HCT116 (cell line): ENCODE data around the gene EHD1. TPM values are rescaled to one million over a fixed set of nuclear protein-coding genes. Genes with fewer than 3 reads are reported as not detected.

Source experiments
- ATAC-seq: fragments of 200-7000 bp; cut with Tn5 transposase; 2 replicates; pipeline ENCODE4 v1.9.1; 2020; ENCODE audit warnings: mild to moderate bottlenecking, moderate library complexity
- BruUV-seq: library from RNA; stranded (reverse); fragments of 400-500 nt; replicated peaks from 2 replicates; lab custom pipeline; 2021; lab: Mats Ljungman, UMichigan
- CTCF ChIA-PET: fragments of 300-600 bp; sonication (Branson Sonifier 250); formaldehyde crosslinking; loops from one replicate; lab custom pipeline; 2021; ENCODE audit warnings: antibody characterized with exemption; lab: Charles Lee
- POLR2A ChIA-PET: fragments of 300-600, 350-600 bp; sonication (Branson Sonifier 250); formaldehyde crosslinking; loops from one replicate; lab custom pipeline; 2021; ENCODE audit warnings: antibody characterized with exemption; lab: Charles Lee
- RAD21 ChIA-PET, 2 experiments: fragments of 300-600 bp; sonication (Branson Sonifier 250); formaldehyde crosslinking; loops; one replicate each; lab custom pipeline; 2023; ENCODE audit warnings: low total read pairs in 2 of 2; ENCODE audit not compliant: uncharacterized antibody in 2 of 2, unreplicated experiment in 2 of 2, low non-redundant PET in 1 of 2; lab: Charles Lee
- DNase-seq: peaks from one replicate; pipeline ENCODE4 v3.0.0-alpha.2; 2010; ENCODE audit warnings: low read depth, low spot score
- H2AFZ ChIP-seq: fragments of 200-600 bp; shearing (Covaris generic), sonication (generic); 2 replicates; pipeline ENCODE4 v1.6.1; 2017; ENCODE audit warnings: low read depth, mixed run types, mixed read lengths, antibody characterized with exemption, low read length; ENCODE audit not compliant: poor library complexity, severe bottlenecking
- H3K27ac ChIP-seq: 2 replicates; pipeline ENCODE4 v1.5.1; 2012; ENCODE audit warnings: low read depth, low read length
- H3K27me3 ChIP-seq: fragments of 200-600 bp; sonication (generic); 2 replicates; pipeline ENCODE4 v1.6.1; 2016; ENCODE audit warnings: mixed run types, low read length, mixed read lengths; ENCODE audit not compliant: insufficient read depth
- H3K36me3 ChIP-seq, 2 experiments: fragments of 200-500 bp in 1 of 2; fragments of 200-600 bp in 1 of 2; sonication (Bioruptor generic) in 1 of 2; sonication (generic) in 1 of 2; 2 replicates each; pipeline versions ENCODE4 v1.5.1 to v1.6.1; 2014 to 2016; ENCODE audit warnings: low read length in 2 of 2, inconsistent platforms in 1 of 2, mixed read lengths in 1 of 2, mixed run types in 1 of 2; ENCODE audit not compliant: insufficient read depth in 2 of 2, control insufficient read depth in 1 of 2
- H3K4me1 ChIP-seq, 2 experiments: fragments of 200-600 bp in 1 of 2; sonication (generic) in 1 of 2; 2 replicates each; pipeline versions ENCODE4 v1.5.1 to v1.6.1; 2012 to 2017; ENCODE audit warnings: low read length in 2 of 2, inconsistent platforms in 1 of 2, mild to moderate bottlenecking in 1 of 2, mixed read lengths in 1 of 2, mixed run types in 1 of 2, moderate library complexity in 1 of 2; ENCODE audit not compliant: insufficient read depth in 2 of 2, control insufficient read depth in 1 of 2
- H3K4me2 ChIP-seq: fragments of 200-600 bp; sonication (generic); 2 replicates; pipeline ENCODE4 v1.6.1; 2017; ENCODE audit warnings: mixed run types, low read length, mixed read lengths
- H3K4me3 ChIP-seq, 2 experiments: fragments of 200-600 bp in 1 of 2; sonication (generic) in 1 of 2; replicated peaks in 1 of 2; 2 replicates each; pipeline ENCODE4 v1.5.1; 2011 to 2016; ENCODE audit warnings: low read length in 2 of 2, control low read depth in 1 of 2, low read depth in 1 of 2, mild to moderate bottlenecking in 1 of 2, mixed read lengths in 1 of 2, mixed run types in 1 of 2
- H3K79me2 ChIP-seq: fragments of 200-600 bp; sonication (generic); 2 replicates; pipeline ENCODE4 v1.6.1; 2017; ENCODE audit warnings: mild to moderate bottlenecking, mixed run types, low read length, moderate library complexity, mixed read lengths; ENCODE audit not compliant: insufficient read depth
- H3K9ac ChIP-seq: fragments of 200-600 bp; sonication (generic); 2 replicates; pipeline ENCODE4 v1.6.1; 2016; ENCODE audit warnings: low read length, mixed read lengths
- H3K9me2 ChIP-seq: fragments of 200-600 bp; sonication (generic), shearing (Covaris generic); 2 replicates; pipeline ENCODE4 v1.6.1; 2017; ENCODE audit warnings: mixed run types, mild to moderate bottlenecking, moderate library complexity; ENCODE audit not compliant: insufficient read depth
- H3K9me3 ChIP-seq, 2 experiments: fragments of 200-500 bp in 1 of 2; fragments of 200-600 bp in 1 of 2; sonication (Bioruptor generic) in 1 of 2; sonication (generic) in 1 of 2; 2 replicates each; pipeline ENCODE4 v1.6.1; 2014 to 2017; ENCODE audit warnings: low read length in 2 of 2, mixed read lengths in 2 of 2, inconsistent platforms in 1 of 2, low read depth in 1 of 2, mild to moderate bottlenecking in 1 of 2, mixed run types in 1 of 2, moderate library complexity in 1 of 2; ENCODE audit not compliant: control insufficient read depth in 1 of 2, insufficient read depth in 1 of 2
- H4K20me1 ChIP-seq: fragments of 200-600 bp; sonication (generic), shearing (Covaris generic); 2 replicates; pipeline ENCODE4 v1.6.1; 2017; ENCODE audit warnings: mixed run types, mild to moderate bottlenecking, moderate library complexity; ENCODE audit not compliant: insufficient read depth
- CEBPB ChIP-seq: IDR thresholded peaks from 2 replicates; pipeline ENCODE4 v1.6.1; 2012; ENCODE audit warnings: low read depth
- FOSL1 ChIP-seq: IDR thresholded peaks from 2 replicates; pipeline ENCODE4 v1.6.1; 2012; ENCODE audit warnings: low read depth
- POLR2A ChIP-seq: IDR thresholded peaks from 2 replicates; pipeline ENCODE4 v1.7.0; 2011; ENCODE audit warnings: borderline replicate concordance; ENCODE audit not compliant: insufficient read depth, insufficient read length; ENCODE audit errors: extremely low read depth
- POLR2AphosphoS5 ChIP-seq: IDR thresholded peaks from 2 replicates; pipeline ENCODE4 v1.6.1; 2011; ENCODE audit warnings: mild to moderate bottlenecking, low read depth, low read length, moderate library complexity
- RAD21 ChIP-seq: IDR thresholded peaks from 2 replicates; pipeline ENCODE4 v1.6.1; 2012; ENCODE audit warnings: low read depth, mild to moderate bottlenecking
- SP1 ChIP-seq: IDR thresholded peaks from 2 replicates; pipeline ENCODE4 v1.6.1; 2012; ENCODE audit warnings: low read depth
- TCF7L2 ChIP-seq: IDR thresholded peaks from 2 replicates; pipeline ENCODE4 v1.7.0; 2011; ENCODE audit warnings: borderline replicate concordance, inconsistent platforms; ENCODE audit not compliant: insufficient read depth, insufficient read length; ENCODE audit errors: extremely low read depth
- ZNF274 ChIP-seq: fragments of 200-500 bp; sonication (Bioruptor generic); IDR thresholded peaks from 2 replicates; pipeline ENCODE4 v1.6.1; 2014; ENCODE audit warnings: mild to moderate bottlenecking, low read depth, low read length, inconsistent platforms
- intact Hi-C: fragments of 100-400 bp; cut with micrococcal nuclease; formaldehyde crosslinking; loops from 2 replicates; pipeline ENCODE4 v1.10.0; 2022
- total RNA-seq: library from RNA; stranded (reverse); gene quantifications from one replicate; pipeline ENCODE4 v1.2.1, GENCODE V29; 2021; ENCODE audit not compliant: unreplicated experiment
- TF ChIP-seq, protein P1 (sequence below), 3 experiments: fragments of 200-600 bp in 1 of 3; sonication (generic) in 1 of 3; IDR thresholded peaks in 2 of 3; conservative IDR thresholded peaks in 1 of 3; 2 replicates each; pipeline ENCODE4 v1.5.1; 2012 to 2017; ENCODE audit warnings: low read depth in 2 of 3, low read length in 2 of 3, antibody characterized with exemption in 1 of 3, borderline replicate concordance in 1 of 3, control low read depth in 1 of 3, mild to moderate bottlenecking in 1 of 3, mixed read lengths in 1 of 3, mixed run types in 1 of 3, moderate library complexity in 1 of 3; ENCODE audit not compliant: insufficient read depth in 1 of 3
- TF ChIP-seq, protein P2 (sequence below): IDR thresholded peaks from 2 replicates; pipeline ENCODE4 v1.6.1; 2011; ENCODE audit warnings: mild to moderate bottlenecking, low read length, moderate library complexity; ENCODE audit not compliant: insufficient replicate concordance; ENCODE audit errors: extremely low read depth
- TF ChIP-seq, protein P3 (sequence below): IDR thresholded peaks from 2 replicates; pipeline ENCODE4 v1.6.1; 2012

EHD1 gene
- total RNA-seq, 1 experiment from 2014 or later: 48.1 TPM

DNA sequence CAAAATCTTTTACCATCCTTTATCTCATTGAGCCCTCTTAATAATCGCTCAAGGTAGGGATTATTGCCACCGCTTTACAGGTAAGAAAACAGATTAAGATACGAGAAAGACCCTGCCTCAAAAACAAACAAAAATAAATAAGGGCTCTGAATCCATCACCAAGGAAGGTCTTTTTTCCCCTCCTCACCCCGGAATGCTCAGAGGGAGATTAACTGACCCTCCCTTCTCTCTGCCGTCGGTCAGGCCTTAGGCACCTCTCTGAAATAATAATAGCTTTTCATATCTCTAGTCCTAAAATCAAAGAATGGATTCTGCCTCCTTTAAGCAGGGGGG, 39.2 kb upstream of the EHD1 start:
- Histone ChIP-seq H3K4me3 (peak overlapping the region; percentile 58 to 82), H3K79me2 (peaks cover 13% of the 10 kb centered on the region; the same call in 1 of the 2 replicates), H3K9me2 (no peaks in the 10 kb centered on the region), H3K4me2 (peak overlapping the region; percentile 100), H3K4me1 (peaks cover 16 to 29% of the 10 kb centered on the region in 2 experiments), H3K9ac (peak overlapping the region; percentile 60), H3K36me3 (peaks cover 0 to 2% of the 10 kb centered on the region in 2 experiments; a peak in 1 of 4 replicates), H3K27me3 (no peaks in the 10 kb centered on the region), H3K27ac (peak overlapping the region; percentile 69), H3K9me3 (no peaks in the 10 kb centered on the region), H4K20me1 (no peaks in the 10 kb centered on the region), H2AFZ (peak overlapping the region; percentile 52)
- RAD21 ChIA-PET: no interaction called here
- BruUV-seq: TSS peak; percentile 95
- CTCF ChIA-PET: interaction anchor here (2.8 kb wide), 1 partner anchor 79 kb away, joined by 7 read pairs; the partner anchor contains the start of gene BATF2
- no peak for DNase-seq
- intact Hi-C loops: loop anchor here (2.0 to 10.0 kb wide), 3 partner anchors 89 to 197 kb away; partner anchors contain the start of genes SNX15, TM7SF2 and ZNHIT2
- ATAC-seq: no peak
- POLR2A ChIA-PET: no interaction called here
- TF ChIP-seq POLR2AphosphoS5 (no peak), POLR2A (no peak), RAD21 (no peak), FOSL1 (no peak), CEBPB (no peak), SP1 (no peak), TCF7L2 (no peak), ZNF274 (no peak)
- TF ChIP-seq, protein P1, sequence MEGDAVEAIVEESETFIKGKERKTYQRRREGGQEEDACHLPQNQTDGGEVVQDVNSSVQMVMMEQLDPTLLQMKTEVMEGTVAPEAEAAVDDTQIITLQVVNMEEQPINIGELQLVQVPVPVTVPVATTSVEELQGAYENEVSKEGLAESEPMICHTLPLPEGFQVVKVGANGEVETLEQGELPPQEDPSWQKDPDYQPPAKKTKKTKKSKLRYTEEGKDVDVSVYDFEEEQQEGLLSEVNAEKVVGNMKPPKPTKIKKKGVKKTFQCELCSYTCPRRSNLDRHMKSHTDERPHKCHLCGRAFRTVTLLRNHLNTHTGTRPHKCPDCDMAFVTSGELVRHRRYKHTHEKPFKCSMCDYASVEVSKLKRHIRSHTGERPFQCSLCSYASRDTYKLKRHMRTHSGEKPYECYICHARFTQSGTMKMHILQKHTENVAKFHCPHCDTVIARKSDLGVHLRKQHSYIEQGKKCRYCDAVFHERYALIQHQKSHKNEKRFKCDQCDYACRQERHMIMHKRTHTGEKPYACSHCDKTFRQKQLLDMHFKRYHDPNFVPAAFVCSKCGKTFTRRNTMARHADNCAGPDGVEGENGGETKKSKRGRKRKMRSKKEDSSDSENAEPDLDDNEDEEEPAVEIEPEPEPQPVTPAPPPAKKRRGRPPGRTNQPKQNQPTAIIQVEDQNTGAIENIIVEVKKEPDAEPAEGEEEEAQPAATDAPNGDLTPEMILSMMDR (IDR thresholded peaks at IDR 0.05 in 2 of 3, conservative IDR thresholded peaks at IDR 0.05 in 1 of 3; ENCODE audit: borderline replicate concordance in 1 of 3, insufficient read depth in 1 of 3, low read depth in 2 of 3, low read length in 2 of 3): no peak
- TF ChIP-seq, protein P2, sequence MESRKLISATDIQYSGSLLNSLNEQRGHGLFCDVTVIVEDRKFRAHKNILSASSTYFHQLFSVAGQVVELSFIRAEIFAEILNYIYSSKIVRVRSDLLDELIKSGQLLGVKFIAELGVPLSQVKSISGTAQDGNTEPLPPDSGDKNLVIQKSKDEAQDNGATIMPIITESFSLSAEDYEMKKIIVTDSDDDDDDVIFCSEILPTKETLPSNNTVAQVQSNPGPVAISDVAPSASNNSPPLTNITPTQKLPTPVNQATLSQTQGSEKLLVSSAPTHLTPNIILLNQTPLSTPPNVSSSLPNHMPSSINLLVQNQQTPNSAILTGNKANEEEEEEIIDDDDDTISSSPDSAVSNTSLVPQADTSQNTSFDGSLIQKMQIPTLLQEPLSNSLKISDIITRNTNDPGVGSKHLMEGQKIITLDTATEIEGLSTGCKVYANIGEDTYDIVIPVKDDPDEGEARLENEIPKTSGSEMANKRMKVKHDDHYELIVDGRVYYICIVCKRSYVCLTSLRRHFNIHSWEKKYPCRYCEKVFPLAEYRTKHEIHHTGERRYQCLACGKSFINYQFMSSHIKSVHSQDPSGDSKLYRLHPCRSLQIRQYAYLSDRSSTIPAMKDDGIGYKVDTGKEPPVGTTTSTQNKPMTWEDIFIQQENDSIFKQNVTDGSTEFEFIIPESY: no peak
- TF ChIP-seq, protein P3, sequence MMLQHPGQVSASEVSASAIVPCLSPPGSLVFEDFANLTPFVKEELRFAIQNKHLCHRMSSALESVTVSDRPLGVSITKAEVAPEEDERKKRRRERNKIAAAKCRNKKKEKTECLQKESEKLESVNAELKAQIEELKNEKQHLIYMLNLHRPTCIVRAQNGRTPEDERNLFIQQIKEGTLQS: no peak
